ENCODE results near the gene NBPF3. TPM values are rescaled to one million over a fixed set of nuclear protein-coding genes. Genes with fewer than 3 reads are reported as not detected.

The NBPF3 gene
- total RNA-seq, 4 donors from 2014 or later, result 3.8 to 23.0 (median 6.7) TPM

DNA sequence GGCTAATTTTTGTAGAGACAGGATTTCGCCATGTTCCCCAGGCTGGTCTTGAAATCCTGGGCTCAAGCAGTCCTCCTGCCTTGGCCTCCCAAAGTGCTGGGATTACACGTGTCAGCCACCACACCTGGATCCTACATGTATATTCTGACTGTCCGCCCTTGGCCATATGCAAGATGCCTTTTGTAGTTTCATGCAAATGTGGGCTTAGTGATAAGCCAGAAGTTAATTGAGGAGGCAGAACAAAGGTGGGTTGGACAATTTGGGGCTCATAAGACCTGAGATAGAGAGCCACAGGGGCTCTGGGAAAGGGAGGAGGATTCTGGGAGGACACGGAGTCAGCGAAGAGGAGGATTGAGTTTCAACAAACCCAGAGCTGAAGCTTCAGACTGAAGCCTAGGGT, 94.2 kb downstream of the NBPF3 start:
- intact Hi-C loops (cut with DNase I; ENCODE audit: low total_unique reads), result no loop called here
- DNase-seq, result no peak
- TF ChIP-seq, protein P1, sequence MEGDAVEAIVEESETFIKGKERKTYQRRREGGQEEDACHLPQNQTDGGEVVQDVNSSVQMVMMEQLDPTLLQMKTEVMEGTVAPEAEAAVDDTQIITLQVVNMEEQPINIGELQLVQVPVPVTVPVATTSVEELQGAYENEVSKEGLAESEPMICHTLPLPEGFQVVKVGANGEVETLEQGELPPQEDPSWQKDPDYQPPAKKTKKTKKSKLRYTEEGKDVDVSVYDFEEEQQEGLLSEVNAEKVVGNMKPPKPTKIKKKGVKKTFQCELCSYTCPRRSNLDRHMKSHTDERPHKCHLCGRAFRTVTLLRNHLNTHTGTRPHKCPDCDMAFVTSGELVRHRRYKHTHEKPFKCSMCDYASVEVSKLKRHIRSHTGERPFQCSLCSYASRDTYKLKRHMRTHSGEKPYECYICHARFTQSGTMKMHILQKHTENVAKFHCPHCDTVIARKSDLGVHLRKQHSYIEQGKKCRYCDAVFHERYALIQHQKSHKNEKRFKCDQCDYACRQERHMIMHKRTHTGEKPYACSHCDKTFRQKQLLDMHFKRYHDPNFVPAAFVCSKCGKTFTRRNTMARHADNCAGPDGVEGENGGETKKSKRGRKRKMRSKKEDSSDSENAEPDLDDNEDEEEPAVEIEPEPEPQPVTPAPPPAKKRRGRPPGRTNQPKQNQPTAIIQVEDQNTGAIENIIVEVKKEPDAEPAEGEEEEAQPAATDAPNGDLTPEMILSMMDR (IDR thresholded peaks at IDR 0.05), result no peak
- TF ChIP-seq POLR2A (IDR thresholded peaks at IDR 0.05), result no peak
- Histone ChIP-seq H3K27me3 (no peaks in the 10 kb centered on the region), H3K4me3 (no peak overlapping the region), H3K4me1 (no peaks in the 10 kb centered on the region), H3K27ac (no peak overlapping the region), H3K9me3 (no peaks in the 10 kb centered on the region), H3K36me3 (no peaks in the 10 kb centered on the region)

Other genes starting within 250 kb of the NBPF3 start
- 100 to 1,000 TPM in 1 of 4 donors, 10 to 100 TPM in 3; 45.6 to 175 (median 59.1) TPM for gene ECE1, start 149.7 kb upstream of the NBPF3 start, total RNA-seq
- 1 to 10 TPM; 2.8 to 6.4 (median 4.4) TPM for gene ALPL, start 69.3 kb downstream of the NBPF3 start, total RNA-seq
- gene RAP1GAP, start 229.2 kb downstream of the NBPF3 start, total RNA-seq, result 1 to 10 TPM in 1 of 4 donors, under 1 TPM in 1, not detected in 2; 0.18 to 6.9 TPM

Data from uterus (tissue), 4 donors.